Urinary bladder (tissue), 4 donors: Measurements from ENCODE around the gene CD7. TPM values are rescaled to one million over a fixed set of nuclear protein-coding genes. Genes with fewer than 3 reads are reported as not detected.

Source experiments
- DNase-seq: peaks from one replicate; pipeline ENCODE4 v3.0.0-alpha.2; 2015; ENCODE audit errors: extremely low spot score
- H3K27ac ChIP-seq: one replicate; pipeline ENCODE4 v1.5.1; 2013; ENCODE audit warnings: low read depth, mild to moderate bottlenecking, moderate library complexity
- H3K36me3 ChIP-seq: one replicate; pipeline ENCODE4 v1.6.1; 2013; ENCODE audit warnings: mild to moderate bottlenecking, moderate library complexity; ENCODE audit not compliant: insufficient read depth
- H3K4me1 ChIP-seq: one replicate; pipeline ENCODE4 v1.6.1; 2013; ENCODE audit warnings: mild to moderate bottlenecking, moderate library complexity; ENCODE audit not compliant: insufficient read depth
- H3K4me3 ChIP-seq: one replicate; pipeline ENCODE4 v1.5.1; 2013; ENCODE audit warnings: low read depth, low read length
- WGBS: extraction: QIAGEN DNeasy Blood & Tissue Kit; methylation state at CpG from one replicate; pipeline ENCODE4 v1.1.7; 2013; 5-methylcytosine and 5-hydroxymethylcytosine counted together
- polyA plus RNA-seq: library from polyadenylated mRNA; stranded (reverse); fragments of 200-250 nt; gene quantifications from one replicate; pipeline ENCODE4 v1.2.3, GENCODE V29; 2013
- total RNA-seq: library from RNA; depleted of rRNA; stranded (reverse); fragments of >200 nt; gene quantifications from one replicate; pipeline ENCODE4 v1.2.3, GENCODE V29; 2014
- donor health status: healthy with polysubstance abuse.
- donor health status: healthy.

Gene CD7
- total and polyA plus RNA-seq, 2 donors = 0.69 to 3.7 TPM

GRCh38 chr17:82319619-82320062 is 2.2 kb upstream of the CD7 start:
- Histone ChIP-seq H3K27ac (no peak overlapping the region), H3K36me3 (no peaks in the 10 kb centered on the region), H3K4me3 (no peak overlapping the region), H3K4me1 (peaks cover 2% of the 10 kb centered on the region)
- WGBS = 92% methylated on average over 35 of the region's 35 CpGs
- no peak for DNase-seq

DNA sequence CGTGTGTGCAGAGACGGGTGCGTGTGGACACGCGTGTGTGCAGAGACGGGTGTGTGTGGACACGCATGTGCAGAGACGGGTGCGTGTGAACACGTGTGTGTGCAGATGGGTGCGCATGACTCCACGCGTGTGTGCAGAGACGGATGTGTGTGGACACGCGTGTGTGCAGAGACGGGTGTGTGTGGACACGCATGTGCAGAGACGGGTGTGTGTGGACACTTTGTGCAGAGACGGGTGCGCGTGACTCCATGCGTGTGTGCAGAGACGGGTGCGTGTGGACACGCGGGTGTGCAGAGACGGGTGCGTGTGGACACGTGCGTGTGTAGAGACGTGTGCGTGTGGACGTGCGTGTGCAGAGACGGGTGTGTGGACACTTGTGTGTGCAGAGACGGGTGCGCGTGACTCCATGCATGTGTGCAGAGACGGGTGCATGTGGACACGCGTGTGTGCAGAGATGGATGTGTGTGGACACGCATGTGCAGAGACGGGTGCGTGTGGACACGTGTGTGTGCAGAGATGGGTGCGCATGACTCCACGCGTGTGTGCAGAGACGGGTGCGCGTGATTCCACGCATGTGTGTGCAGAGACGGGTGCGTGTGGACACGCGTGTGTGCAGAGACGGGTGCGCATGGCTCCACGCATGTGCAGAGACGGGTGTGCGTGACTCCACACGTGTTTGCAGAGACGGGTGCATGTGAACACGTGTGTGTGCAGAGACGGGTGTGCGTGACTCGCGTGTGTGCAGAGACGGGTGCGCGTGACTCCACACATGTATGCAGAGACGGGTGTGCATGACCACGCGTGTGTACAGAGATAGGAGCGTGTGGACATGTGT is 1.6 kb upstream of the CD7 start:
- H3K4me1 ChIP-seq = peaks cover 2% of the 10 kb centered on the region
- H3K27ac ChIP-seq = no peak overlapping the region
- H3K36me3 ChIP-seq = no peaks in the 10 kb centered on the region
- no peak for DNase-seq
- WGBS = 96% methylated on average over 76 of the region's 76 CpGs
- no peak overlapping the region for H3K4me3 ChIP-seq

- 95% methylated on average over 20 of the region's 20 CpGs for WGBS
- no peak overlapping the region for H3K4me3 ChIP-seq
- DNase-seq = no peak
These were observed 726 bp upstream of the CD7 start for GRCh38 chr17:82318169-82318498.

DNA sequence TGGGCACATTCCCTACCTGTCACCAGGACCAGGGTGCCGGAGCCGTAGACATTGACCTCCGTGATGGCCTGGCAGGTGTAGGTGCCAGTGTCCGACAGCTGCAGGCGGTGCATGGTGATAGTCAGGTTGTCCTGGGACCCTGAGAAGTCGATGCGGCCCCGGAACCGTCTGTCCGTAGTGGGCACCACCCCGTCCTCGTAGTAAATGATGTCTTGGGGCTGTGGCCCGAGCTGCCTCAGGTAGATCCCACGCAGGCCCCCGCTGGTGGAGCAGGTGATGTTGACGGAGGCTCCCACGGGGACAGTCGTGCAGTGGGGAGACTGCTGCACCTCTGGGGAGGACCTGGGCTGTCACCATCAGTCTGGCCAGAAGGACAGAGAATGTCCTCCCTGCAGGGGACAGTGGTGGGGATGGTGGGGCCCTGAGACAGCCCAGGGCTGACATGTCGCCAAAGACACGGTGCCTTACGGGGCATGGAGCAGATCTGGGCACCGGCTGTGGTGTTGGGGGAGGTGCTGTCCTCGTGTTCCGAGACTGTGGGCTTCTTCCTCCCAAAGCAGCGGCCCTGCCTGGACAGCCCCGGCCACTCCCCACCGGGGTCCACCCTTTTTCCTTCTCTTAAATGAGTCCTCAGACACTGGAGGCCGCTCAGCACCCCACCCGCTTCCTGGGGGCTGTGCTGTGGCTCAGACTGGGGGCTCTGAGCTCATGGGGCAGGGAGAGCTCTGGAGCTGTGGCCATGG is 586 bp downstream of the CD7 start:
- Histone ChIP-seq H3K4me1 (peaks cover 2% of the 10 kb centered on the region), H3K27ac (no peak overlapping the region), H3K4me3 (no peak overlapping the region), H3K36me3 (no peaks in the 10 kb centered on the region)
- no peak for DNase-seq
- WGBS = 64% methylated on average over 29 of the region's 29 CpGs

More at GRCh38 chr17:82318169-82318498, 726 bp upstream of the CD7 start:
- H3K4me1 ChIP-seq = peaks cover 2% of the 10 kb centered on the region
- H3K36me3 ChIP-seq = no peaks in the 10 kb centered on the region
- no peak overlapping the region for H3K27ac ChIP-seq

GRCh38 chr17:82315703-82316358 is 1.6 kb downstream of the CD7 start:
- Histone ChIP-seq H3K4me1 (peaks cover 2% of the 10 kb centered on the region), H3K27ac (no peak overlapping the region), H3K4me3 (no peak overlapping the region), H3K36me3 (no peaks in the 10 kb centered on the region)
- WGBS = 18% methylated on average over 36 of the region's 36 CpGs
- no peak for DNase-seq

GRCh38 chr17:82314727-82315605 is 2.4 kb downstream of the CD7 start:
- Histone ChIP-seq H3K36me3 (no peaks in the 10 kb centered on the region), H3K27ac (no peak overlapping the region), H3K4me1 (peaks cover 2% of the 10 kb centered on the region), H3K4me3 (no peak overlapping the region)
- WGBS = 41% methylated on average over 32 of the region's 32 CpGs
- no peak for DNase-seq

DNA sequence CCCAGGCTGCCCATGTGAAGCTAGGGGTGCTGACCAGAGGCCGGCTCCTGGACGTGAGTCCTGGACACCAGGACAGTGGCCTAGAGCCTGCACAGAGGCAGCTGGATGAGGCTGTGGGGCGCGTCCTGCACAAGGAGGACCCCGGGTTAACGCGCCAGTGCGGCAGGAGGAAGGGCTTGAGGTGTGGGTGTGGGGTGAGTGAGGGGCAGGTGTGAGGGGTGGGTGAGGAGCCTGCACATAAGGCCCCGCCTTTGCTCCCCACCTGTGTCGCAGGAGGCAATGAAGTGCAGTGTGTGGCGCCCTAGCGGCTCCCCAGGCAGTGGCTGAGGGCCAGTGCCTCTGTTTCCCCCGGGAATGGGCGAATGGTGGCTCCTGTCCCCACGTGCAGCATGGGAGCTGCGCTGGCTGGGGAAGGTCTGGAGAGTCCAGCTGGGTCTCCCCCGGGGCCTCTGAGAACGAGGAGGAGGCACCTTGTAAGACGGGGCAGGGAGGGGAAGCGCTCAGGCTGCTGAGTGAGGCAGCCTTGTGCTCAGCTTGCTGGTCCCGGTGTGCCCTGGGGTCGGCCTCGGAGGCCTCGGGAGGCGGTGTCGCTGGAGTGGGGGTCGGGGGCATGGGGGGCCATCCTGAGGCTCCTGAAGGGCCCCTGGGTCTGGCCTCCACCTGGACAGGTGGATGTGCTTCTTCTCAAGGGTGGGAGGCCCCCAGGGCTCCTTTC is 3.2 kb downstream of the CD7 start:
- peaks cover 2% of the 10 kb centered on the region for H3K4me1 ChIP-seq
- no peaks in the 10 kb centered on the region for H3K36me3 ChIP-seq
- no peak overlapping the region for H3K27ac ChIP-seq
- 73% methylated on average over 27 of the region's 27 CpGs for WGBS
- no peak for DNase-seq
- no peak overlapping the region for H3K4me3 ChIP-seq

DNA sequence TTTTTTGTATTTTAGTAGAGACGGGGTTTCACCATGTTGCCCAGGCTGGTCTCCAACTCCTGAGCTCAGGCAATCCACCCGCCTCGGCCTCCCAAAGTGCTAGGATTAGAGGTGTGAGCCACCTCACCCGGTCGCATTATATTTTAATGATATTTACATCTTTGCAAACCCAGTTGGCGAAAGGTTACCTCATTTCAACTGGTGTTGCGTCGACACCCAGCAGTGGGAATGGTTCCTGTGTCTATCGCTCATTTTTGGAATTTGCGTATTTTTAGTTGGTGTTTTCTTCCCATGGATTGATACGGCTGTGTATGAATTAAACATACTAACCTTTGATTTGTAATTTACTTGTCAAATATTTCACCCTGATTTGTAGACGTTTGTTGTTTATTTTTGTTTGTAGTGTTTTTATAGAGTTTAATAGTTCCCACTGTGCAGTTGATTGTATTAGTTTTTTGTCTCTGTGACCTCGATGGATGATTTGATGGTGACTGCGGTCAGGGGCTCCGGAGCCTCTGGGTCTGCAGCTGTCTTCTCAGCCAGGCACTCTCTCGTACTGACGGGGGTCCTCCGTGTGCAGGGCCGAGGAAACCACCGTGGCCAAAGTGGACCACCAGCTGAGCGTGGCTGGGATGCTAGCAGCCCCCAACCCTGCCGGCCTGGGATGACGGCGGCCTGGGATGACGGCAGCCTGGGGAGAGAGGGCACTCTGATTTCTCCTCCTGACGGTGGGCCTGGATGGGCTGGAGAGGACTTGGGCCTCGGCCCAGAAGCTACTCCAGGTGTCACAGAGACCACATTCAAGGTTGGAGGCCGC is 4.0 kb downstream of the CD7 start:
- WGBS = 84% methylated on average over 28 of the region's 28 CpGs
- Histone ChIP-seq H3K4me3 (no peak overlapping the region), H3K36me3 (no peaks in the 10 kb centered on the region), H3K4me1 (peaks cover 2% of the 10 kb centered on the region), H3K27ac (no peak overlapping the region)
- no peak for DNase-seq

DNA sequence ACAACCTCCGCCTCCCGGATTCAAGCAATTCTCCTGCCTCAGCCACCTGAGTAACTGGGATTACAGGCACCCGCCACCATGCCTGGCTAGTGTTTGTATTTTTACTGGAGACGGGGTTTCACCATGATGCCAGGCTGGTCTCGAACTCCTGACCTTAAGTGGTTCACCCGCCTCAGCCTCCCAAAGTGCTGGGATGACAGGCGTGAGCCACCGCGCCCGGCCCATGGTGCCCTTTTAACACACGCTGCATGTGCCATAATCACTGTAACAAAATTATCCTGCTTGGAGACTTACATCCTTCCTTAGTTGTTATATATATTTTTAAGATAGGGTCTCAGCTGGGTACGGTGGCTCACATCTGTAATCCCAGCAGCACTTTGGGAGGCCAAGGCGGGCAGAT is 5.4 kb downstream of the CD7 start:
- Histone ChIP-seq H3K27ac (no peak overlapping the region), H3K36me3 (no peaks in the 10 kb centered on the region), H3K4me1 (peaks cover 2% of the 10 kb centered on the region), H3K4me3 (no peak overlapping the region)
- DNase-seq = no peak
- 89% methylated on average over 13 of the region's 13 CpGs for WGBS

DNA sequence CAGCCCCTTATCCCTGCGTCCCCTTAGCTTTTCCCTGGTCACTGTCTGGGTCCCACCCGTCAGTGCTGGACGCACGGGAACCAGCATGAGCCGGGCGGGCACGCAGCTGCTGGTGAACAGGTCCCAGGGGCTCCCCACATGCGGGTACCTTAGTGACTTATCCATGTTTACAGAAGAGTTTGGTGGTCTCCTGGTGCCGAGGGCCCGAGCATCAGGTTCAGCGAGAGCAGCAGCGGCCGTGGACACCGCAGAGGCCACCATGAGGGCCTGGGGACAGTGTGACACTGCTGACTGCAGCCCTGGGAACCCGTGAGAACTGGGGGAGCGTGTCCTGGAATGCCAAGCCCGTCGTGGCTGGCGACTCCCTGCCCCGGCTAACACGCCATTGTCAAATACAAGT is 6.5 kb downstream of the CD7 start:
- Histone ChIP-seq H3K4me3 (no peak overlapping the region), H3K27ac (no peak overlapping the region), H3K36me3 (no peaks in the 10 kb centered on the region), H3K4me1 (no peaks in the 10 kb centered on the region)
- WGBS = 81% methylated on average over 21 of the region's 21 CpGs
- DNase-seq = no peak

DNA sequence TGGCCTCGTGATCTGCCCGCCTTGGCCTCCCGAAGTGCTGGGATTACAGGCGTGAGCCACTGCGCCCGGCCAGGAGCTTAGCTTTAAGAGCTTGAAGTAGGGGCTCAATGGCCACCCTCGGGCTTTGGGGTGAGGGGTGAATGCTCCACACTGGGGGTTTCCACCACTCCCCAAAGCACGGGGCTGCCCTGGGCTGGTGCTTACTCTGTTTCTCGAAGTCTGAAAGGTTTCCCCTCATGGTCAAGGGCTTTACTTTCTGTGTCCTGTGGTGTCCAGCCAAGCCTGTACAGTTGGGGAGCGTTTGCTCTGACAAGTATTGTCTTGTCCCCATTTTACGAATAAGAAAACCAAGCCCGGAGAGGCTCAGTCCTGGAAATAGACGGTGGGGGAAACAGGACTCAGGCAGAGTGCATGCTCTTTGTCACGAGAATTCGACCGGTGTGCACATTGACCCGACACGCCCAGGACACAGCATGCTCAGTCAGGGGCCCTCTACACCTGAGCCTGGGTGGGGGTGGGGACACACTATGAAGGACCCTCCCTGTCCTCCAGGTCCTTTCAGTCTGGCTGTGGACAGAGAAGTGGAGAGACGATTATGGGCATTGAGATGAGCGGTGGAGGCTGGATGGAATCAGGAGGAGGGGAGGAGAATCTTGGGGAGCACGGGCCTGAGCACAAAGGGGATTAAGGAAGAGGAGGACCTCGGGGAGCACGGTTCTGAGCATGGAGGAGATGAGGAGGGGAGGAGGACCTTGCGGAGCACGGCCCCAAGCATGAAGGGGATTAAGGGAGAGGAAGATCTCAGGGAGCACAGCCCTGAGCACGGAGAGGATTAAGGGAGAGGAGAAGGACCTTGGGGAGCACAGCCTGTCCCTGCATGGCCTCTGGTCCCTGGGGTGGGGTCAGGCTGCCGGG is 7.5 kb downstream of the CD7 start:
- 79% methylated on average over 27 of the region's 27 CpGs for WGBS
- no peaks in the 10 kb centered on the region for H3K36me3 ChIP-seq
- DNase-seq = no peak
- no peaks in the 10 kb centered on the region for H3K4me1 ChIP-seq
- no peak overlapping the region for H3K27ac ChIP-seq
- no peak overlapping the region for H3K4me3 ChIP-seq
